ENCODE data around the gene CELA3A.
"Not testable (repeated sequence)": the region's sequence is repeated elsewhere in the genome, so short reads cannot be mapped to it uniquely, and the experiment has no call there.

The CELA3A gene

GRCh38 chr1:21970523-21970922, 30.9 kb upstream of the CELA3A start:
- H3K36me3 ChIP-seq (ENCODE audit: insufficient read depth, low read length); H3F3A ChIP-seq (ENCODE audit: low read depth); H3K4me3 ChIP-seq (ENCODE audit: low read length, poor library complexity, severe bottlenecking); H3K4me1 ChIP-seq (ENCODE audit: insufficient read depth, low read length, poor library complexity, severe bottlenecking); H3K9me2 ChIP-seq (replicated peaks; ENCODE audit: low read depth, low read length); H3K79me2 ChIP-seq (ENCODE audit: insufficient read depth, low read length); H3K9ac ChIP-seq (ENCODE audit: low read depth, low read length, poor library complexity, severe bottlenecking); H3K4me2 ChIP-seq (ENCODE audit: low read depth, low read length, poor library complexity, severe bottlenecking); H3K27me3 ChIP-seq (ENCODE audit: insufficient read depth, low read length, poor library complexity, severe bottlenecking); H4K20me1 ChIP-seq (ENCODE audit: insufficient read depth, low read length, poor library complexity, severe bottlenecking); H2AFZ ChIP-seq (ENCODE audit: low read length); H3K9me3 ChIP-seq (ENCODE audit: insufficient read depth, low read depth, low read length): not testable (repeated sequence)

DNA sequence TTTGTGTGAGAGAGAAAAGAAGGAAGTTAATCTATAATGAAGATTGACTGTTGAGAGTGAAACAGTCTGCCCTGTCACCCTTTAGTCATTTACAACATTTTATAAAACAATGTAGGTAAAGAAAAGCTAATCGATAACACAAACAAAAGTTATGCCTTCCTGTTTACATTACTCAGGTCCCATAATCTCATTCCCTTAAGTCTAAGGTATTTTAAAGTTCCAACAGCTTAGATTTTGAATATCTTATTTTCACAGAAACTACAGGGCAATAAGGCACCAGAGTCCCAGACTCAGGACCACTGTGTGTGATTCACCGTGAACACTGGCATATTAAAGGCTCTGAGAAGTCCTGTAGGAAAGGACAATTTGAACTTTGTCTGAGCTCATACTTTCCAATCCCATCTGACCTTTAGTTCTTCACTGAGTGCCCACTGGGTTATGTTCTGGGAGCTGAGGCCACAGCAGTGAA, 28.4 kb upstream of the CELA3A start:
- not testable (repeated sequence) for H3K4me1 ChIP-seq (ENCODE audit: insufficient read depth, low read length, poor library complexity, severe bottlenecking); H2AFZ ChIP-seq (ENCODE audit: low read length); H3F3A ChIP-seq (ENCODE audit: low read depth); H3K4me2 ChIP-seq (ENCODE audit: low read depth, low read length, poor library complexity, severe bottlenecking); H3K4me3 ChIP-seq (ENCODE audit: low read length, poor library complexity, severe bottlenecking); H4K20me1 ChIP-seq (ENCODE audit: insufficient read depth, low read length, poor library complexity, severe bottlenecking); H3K79me2 ChIP-seq (ENCODE audit: insufficient read depth, low read length); H3K27me3 ChIP-seq (ENCODE audit: insufficient read depth, low read length, poor library complexity, severe bottlenecking); H3K36me3 ChIP-seq (ENCODE audit: insufficient read depth, low read length); H3K9me2 ChIP-seq (replicated peaks; ENCODE audit: low read depth, low read length); H3K9me3 ChIP-seq (ENCODE audit: insufficient read depth, low read depth, low read length); H3K9ac ChIP-seq (ENCODE audit: low read depth, low read length, poor library complexity, severe bottlenecking)

GRCh38 chr1:21973948-21974347, 27.5 kb upstream of the CELA3A start:
- not testable (repeated sequence) for H3F3A ChIP-seq (ENCODE audit: low read depth)

GRCh38 chr1:21974699-21975098, 26.8 kb upstream of the CELA3A start:
- not testable (repeated sequence) for H3K9ac ChIP-seq (ENCODE audit: low read depth, low read length, poor library complexity, severe bottlenecking); H3K27me3 ChIP-seq (ENCODE audit: insufficient read depth, low read length, poor library complexity, severe bottlenecking); H3K4me3 ChIP-seq (ENCODE audit: low read length, poor library complexity, severe bottlenecking); H3F3A ChIP-seq (ENCODE audit: low read depth); H3K9me3 ChIP-seq (ENCODE audit: insufficient read depth, low read depth, low read length); H3K4me2 ChIP-seq (ENCODE audit: low read depth, low read length, poor library complexity, severe bottlenecking); H3K4me1 ChIP-seq (ENCODE audit: insufficient read depth, low read length, poor library complexity, severe bottlenecking); H3K36me3 ChIP-seq (ENCODE audit: insufficient read depth, low read length); H4K20me1 ChIP-seq (ENCODE audit: insufficient read depth, low read length, poor library complexity, severe bottlenecking); H2AFZ ChIP-seq (ENCODE audit: low read length); H3K9me2 ChIP-seq (replicated peaks; ENCODE audit: low read depth, low read length); H3K79me2 ChIP-seq (ENCODE audit: insufficient read depth, low read length)

More at GRCh38 chr1:21973948-21974347, 27.5 kb upstream of the CELA3A start:
- not testable (repeated sequence) for H3K36me3 ChIP-seq (ENCODE audit: insufficient read depth, low read length); H3K9me2 ChIP-seq (replicated peaks; ENCODE audit: low read depth, low read length); H3K4me3 ChIP-seq (ENCODE audit: low read length, poor library complexity, severe bottlenecking); H3K4me2 ChIP-seq (ENCODE audit: low read depth, low read length, poor library complexity, severe bottlenecking); H3K4me1 ChIP-seq (ENCODE audit: insufficient read depth, low read length, poor library complexity, severe bottlenecking); H3K27me3 ChIP-seq (ENCODE audit: insufficient read depth, low read length, poor library complexity, severe bottlenecking); H3K9me3 ChIP-seq (ENCODE audit: insufficient read depth, low read depth, low read length); H3K79me2 ChIP-seq (ENCODE audit: insufficient read depth, low read length); H4K20me1 ChIP-seq (ENCODE audit: insufficient read depth, low read length, poor library complexity, severe bottlenecking); H2AFZ ChIP-seq (ENCODE audit: low read length); H3K9ac ChIP-seq (ENCODE audit: low read depth, low read length, poor library complexity, severe bottlenecking)

GRCh38 chr1:21975296-21975695, 26.2 kb upstream of the CELA3A start:
- not testable (repeated sequence) for H3F3A ChIP-seq (ENCODE audit: low read depth); H3K27me3 ChIP-seq (ENCODE audit: insufficient read depth, low read length, poor library complexity, severe bottlenecking); H3K9me2 ChIP-seq (replicated peaks; ENCODE audit: low read depth, low read length); H4K20me1 ChIP-seq (ENCODE audit: insufficient read depth, low read length, poor library complexity, severe bottlenecking); H3K4me2 ChIP-seq (ENCODE audit: low read depth, low read length, poor library complexity, severe bottlenecking); H3K79me2 ChIP-seq (ENCODE audit: insufficient read depth, low read length); H3K36me3 ChIP-seq (ENCODE audit: insufficient read depth, low read length); H2AFZ ChIP-seq (ENCODE audit: low read length); H3K9me3 ChIP-seq (ENCODE audit: insufficient read depth, low read depth, low read length); H3K4me1 ChIP-seq (ENCODE audit: insufficient read depth, low read length, poor library complexity, severe bottlenecking); H3K4me3 ChIP-seq (ENCODE audit: low read length, poor library complexity, severe bottlenecking); H3K9ac ChIP-seq (ENCODE audit: low read depth, low read length, poor library complexity, severe bottlenecking)

DNA sequence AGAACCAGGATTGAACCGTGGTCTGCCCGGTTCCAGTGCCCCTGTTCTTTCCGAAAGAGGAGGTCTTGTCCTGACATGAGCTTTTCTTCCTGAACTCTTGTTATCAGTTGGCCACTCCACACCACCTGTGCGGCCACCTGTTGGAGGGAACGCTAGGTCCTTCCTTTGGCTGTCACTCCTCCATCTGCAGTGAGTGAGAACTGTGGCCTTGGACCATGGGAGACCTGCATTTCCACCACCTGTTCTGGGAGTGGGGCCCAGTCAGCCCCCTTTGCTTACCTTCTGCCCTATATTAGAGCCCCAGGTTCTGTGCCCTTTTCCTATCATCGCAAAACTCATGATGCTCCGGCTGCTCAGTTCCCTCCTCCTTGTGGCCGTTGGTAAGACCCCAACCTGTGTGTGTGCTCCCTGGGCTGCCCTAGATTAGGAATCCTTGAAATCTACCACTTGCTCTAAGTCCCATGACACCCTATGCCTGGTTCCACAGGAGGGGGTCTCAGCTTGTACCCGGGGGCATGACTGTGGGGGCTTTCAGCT, 24.7 kb upstream of the CELA3A start, which contains the start of gene CELA3B:
Gene CELA3B (plus strand): TSS at position 320 of the 537 bp plus-strand sequence. CDS start 18 bp downstream, at position 338.
- H3K9me3 ChIP-seq (ENCODE audit: insufficient read depth, low read depth, low read length); H3K9ac ChIP-seq (ENCODE audit: low read depth, low read length, poor library complexity, severe bottlenecking); H3K27me3 ChIP-seq (ENCODE audit: insufficient read depth, low read length, poor library complexity, severe bottlenecking); H4K20me1 ChIP-seq (ENCODE audit: insufficient read depth, low read length, poor library complexity, severe bottlenecking); H3F3A ChIP-seq (ENCODE audit: low read depth); H3K9me2 ChIP-seq (replicated peaks; ENCODE audit: low read depth, low read length); H3K79me2 ChIP-seq (ENCODE audit: insufficient read depth, low read length); H3K4me1 ChIP-seq (ENCODE audit: insufficient read depth, low read length, poor library complexity, severe bottlenecking); H3K4me3 ChIP-seq (ENCODE audit: low read length, poor library complexity, severe bottlenecking); H3K4me2 ChIP-seq (ENCODE audit: low read depth, low read length, poor library complexity, severe bottlenecking); H3K36me3 ChIP-seq (ENCODE audit: insufficient read depth, low read length); H2AFZ ChIP-seq (ENCODE audit: low read length): not testable (repeated sequence)

DNA sequence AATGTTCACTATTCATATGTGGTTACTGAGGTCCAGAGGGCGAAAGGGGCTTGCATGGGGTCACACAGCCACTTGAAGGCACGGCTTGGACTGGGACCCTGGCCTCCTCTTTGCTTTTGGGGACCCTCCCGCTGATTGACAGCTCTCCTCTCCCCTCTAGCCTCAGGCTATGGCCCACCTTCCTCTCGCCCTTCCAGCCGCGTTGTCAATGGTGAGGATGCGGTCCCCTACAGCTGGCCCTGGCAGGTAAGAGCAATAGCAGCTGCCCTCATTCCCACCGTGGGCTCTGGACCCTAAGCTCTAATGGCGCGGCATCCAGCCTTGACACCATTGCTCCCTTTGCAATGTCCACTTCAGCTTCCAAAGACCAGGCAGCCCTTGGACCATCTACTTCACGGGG, 23.2 kb upstream of the CELA3A start:
- not testable (repeated sequence) for H3K79me2 ChIP-seq (ENCODE audit: insufficient read depth, low read length); H3F3A ChIP-seq (ENCODE audit: low read depth); H3K9me2 ChIP-seq (replicated peaks; ENCODE audit: low read depth, low read length); H3K9me3 ChIP-seq (ENCODE audit: insufficient read depth, low read depth, low read length); H3K4me2 ChIP-seq (ENCODE audit: low read depth, low read length, poor library complexity, severe bottlenecking); H2AFZ ChIP-seq (ENCODE audit: low read length); H3K4me3 ChIP-seq (ENCODE audit: low read length, poor library complexity, severe bottlenecking); H3K36me3 ChIP-seq (ENCODE audit: insufficient read depth, low read length); H3K27me3 ChIP-seq (ENCODE audit: insufficient read depth, low read length, poor library complexity, severe bottlenecking); H3K9ac ChIP-seq (ENCODE audit: low read depth, low read length, poor library complexity, severe bottlenecking); H3K4me1 ChIP-seq (ENCODE audit: insufficient read depth, low read length, poor library complexity, severe bottlenecking); H4K20me1 ChIP-seq (ENCODE audit: insufficient read depth, low read length, poor library complexity, severe bottlenecking)

All from Loucy (cell line).